T-cell (primary cell): ENCODE measurements around the gene SPOP. TPM values are rescaled to one million over a fixed set of nuclear protein-coding genes. Genes with fewer than 3 reads are reported as not detected.

Experiments used
- ATAC-seq, 4 experiments: fragments of 200-7000 bp in 3 of 4; fragments of 150-1000 bp in 1 of 4; cut with Tn5 transposase; replicated peaks in 1 of 4; 1 replicate in 3 of 4; 2 replicates in 1 of 4; pipeline ENCODE4 v1.10.0; 2021; ENCODE audit warnings: moderate library complexity in 3 of 4, mild to moderate bottlenecking in 2 of 4, moderate number of reproducible peaks in 1 of 4
- CTCF ChIA-PET, 2 donors: fragments of 300-600 bp; sonication (Branson Sonifier 250); formaldehyde crosslinking; loops; one replicate each; lab custom pipeline; 2022; ENCODE audit warnings: antibody characterized with exemption in 2 of 2; lab: Charles Lee
- POLR2A ChIA-PET, 2 donors: fragments of 300-600 bp; sonication (Branson Sonifier 250); formaldehyde crosslinking; loops; one replicate each; lab custom pipeline; 2022; ENCODE audit warnings: antibody characterized with exemption in 2 of 2; lab: Charles Lee
- DNase-seq, 35 experiments: peaks; one replicate each; pipeline versions ENCODE4 v3.0.0 to v3.0.0-alpha.2; 2013 to 2023
- H3K27ac ChIP-seq: one replicate; pipeline ENCODE4 v1.5.1; 2013; ENCODE audit warnings: low read length
- H3K27me3 ChIP-seq, 2 experiments: replicated peaks in 1 of 2; 1 replicate in 1 of 2; 2 replicates in 1 of 2; pipeline versions ENCODE4 v1.6.1 to v1.7.0; 2013; ENCODE audit warnings: low read length in 1 of 2, mixed read lengths in 1 of 2; ENCODE audit not compliant: control insufficient read depth in 2 of 2, insufficient read depth in 2 of 2; ENCODE audit errors: extremely low read depth in 1 of 2
- H3K36me3 ChIP-seq, 2 donors: 1 replicate in 1 of 2; 2 replicates in 1 of 2; pipeline versions ENCODE4 v1.6.1 to v1.7.0; 2013; ENCODE audit warnings: low read length in 1 of 2; ENCODE audit not compliant: control insufficient read depth in 2 of 2, insufficient read depth in 1 of 2; ENCODE audit errors: extremely low read depth in 1 of 2
- H3K4me1 ChIP-seq, 2 experiments: 1 replicate in 1 of 2; 2 replicates in 1 of 2; pipeline versions ENCODE4 v1.6.1 to v1.7.0; 2013; ENCODE audit warnings: low read length in 2 of 2, mixed read lengths in 1 of 2; ENCODE audit not compliant: insufficient read depth in 2 of 2, control insufficient read depth in 1 of 2; ENCODE audit errors: extremely low read depth in 1 of 2
- H3K4me3 ChIP-seq, 2 donors: 1 replicate in 1 of 2; 2 replicates in 1 of 2; pipeline versions ENCODE4 v1.5.1 to v1.7.0; 2013; ENCODE audit warnings: mild to moderate bottlenecking in 2 of 2, low read length in 1 of 2, moderate library complexity in 1 of 2; ENCODE audit not compliant: control insufficient read depth in 1 of 2; ENCODE audit errors: extremely low read depth in 1 of 2
- H3K9me3 ChIP-seq: 2 replicates; pipeline ENCODE4 v1.7.0; 2013
- H3K27ac Mint-ChIP-seq, 2 donors: one replicate each; pipeline ENCODE4 v1.8.0; 2020 to 2021; ENCODE audit warnings: mild to moderate bottlenecking in 2 of 2, mixed read lengths in 2 of 2
- H3K27me3 Mint-ChIP-seq, 2 donors: one replicate each; pipeline ENCODE4 v1.8.0; 2021 to 2022; ENCODE audit warnings: mixed read lengths in 2 of 2
- H3K36me3 Mint-ChIP-seq: one replicate; pipeline ENCODE4 v1.8.0; 2021; ENCODE audit warnings: mixed read lengths
- H3K4me1 Mint-ChIP-seq, 3 donors: one replicate each; pipeline ENCODE4 v1.8.0; 2020 to 2022; ENCODE audit warnings: mixed read lengths in 3 of 3, mild to moderate bottlenecking in 1 of 3
- H3K4me3 Mint-ChIP-seq, 3 donors: one replicate each; pipeline ENCODE4 v1.8.0; 2020 to 2022; ENCODE audit warnings: mild to moderate bottlenecking in 3 of 3, mixed read lengths in 3 of 3, moderate library complexity in 3 of 3
- H3K9me3 Mint-ChIP-seq, 3 donors: one replicate each; pipeline ENCODE4 v1.8.0; 2020 to 2022; ENCODE audit warnings: mixed read lengths in 3 of 3
- WGBS: methylation state at CpG from one replicate; pipeline ENCODE4 v1.1.5; 2013; ENCODE audit warnings: missing lambda C conversion rate; ENCODE audit not compliant: insufficient coverage; 5-methylcytosine and 5-hydroxymethylcytosine counted together
- total RNA-seq, 35 experiments: library from RNA in 6 of 35; stranded (reverse) in 6 of 35; fragments of 120-200 nt in 1 of 35; gene quantifications; one replicate each; pipeline versions ENCODE4 v1.2.1 to v1.2.4 and lab custom pipeline; 2013 to 2026

The SPOP gene
- total RNA-seq, 5 donors from 2014 or later (not counting 1 experiment from before 2014, with no cell fraction given), result 67.1 to 80.4 (median 71.5) TPM

GRCh38 chr17:49583226-49583625 is 94.7 kb downstream of the SPOP start:
- peaks cover 0 to 4% (median 1%) of the 10 kb centered on the region in 3 donors for H3K4me1 Mint-ChIP-seq
- 91% methylated on average over 5 of the region's 5 CpGs for WGBS
- Histone ChIP-seq H3K4me3 (no peak overlapping the region), H3K4me1 (no peaks in the 10 kb centered on the region), H3K27me3 (peaks cover 0 to 19% of the 10 kb centered on the region in 2 experiments), H3K9me3 (no peaks in the 10 kb centered on the region), H3K27ac (no peak overlapping the region), H3K36me3 (peaks cover 0 to under 1% of the 10 kb centered on the region in 2 donors)
- no peaks in the 10 kb centered on the region for H3K9me3 Mint-ChIP-seq
- H3K4me3 Mint-ChIP-seq, result no peak overlapping the region
- peaks cover under 1 to 9% of the 10 kb centered on the region in 2 donors for H3K27me3 Mint-ChIP-seq
- ATAC-seq (no peak), DNase-seq (no peak)
- POLR2A ChIA-PET, result interaction anchor here in 1 of 2 donors (0.7 kb wide), 1 partner anchor 45 kb away, joined by 3 read pairs; no protein-coding TSS in a partner anchor
- no peaks in the 10 kb centered on the region for H3K36me3 Mint-ChIP-seq
- no peak overlapping the region for H3K27ac Mint-ChIP-seq
- CTCF ChIA-PET, result no interaction called here

- ATAC-seq (no peak), DNase-seq (no peak)
- Histone ChIP-seq H3K4me3 (no peak overlapping the region), H3K36me3 (no peaks in the 10 kb centered on the region), H3K27ac (no peak overlapping the region), H3K27me3 (peaks cover 2 to 23% of the 10 kb centered on the region in 2 experiments), H3K9me3 (no peaks in the 10 kb centered on the region), H3K4me1 (no peaks in the 10 kb centered on the region)
- WGBS, result 89% methylated on average over 7 of the region's 8 CpGs
- Mint-ChIP-seq H3K4me1 (peaks cover 0 to 3% (median 1%) of the 10 kb centered on the region in 3 donors), H3K4me3 (no peak overlapping the region), H3K27me3 (peaks cover 5 to 14% of the 10 kb centered on the region in 2 donors), H3K9me3 (no peaks in the 10 kb centered on the region), H3K27ac (no peak overlapping the region), H3K36me3 (no peaks in the 10 kb centered on the region)
- ChIA-PET CTCF (interaction anchor here (0.5 to 0.8 kb wide), 3 partner anchors 24 to 900 kb away, joined by 3 to 7 read pairs (median 6); no protein-coding TSS in a partner anchor), POLR2A (no interaction called here)
These were observed 95.1 kb downstream of the SPOP start for GRCh38 chr17:49582789-49583188.

- no peak overlapping the region for H3K27ac Mint-ChIP-seq
- ChIA-PET CTCF (interaction anchor here (0.5 to 0.8 kb wide), 3 partner anchors 24 to 901 kb away, joined by 3 to 7 read pairs (median 6); no protein-coding TSS in a partner anchor), POLR2A (no interaction called here)
These were observed 95.7 kb downstream of the SPOP start for GRCh38 chr17:49582055-49582722.

GRCh38 chr17:49581648-49581998 is 96.3 kb downstream of the SPOP start:
- Histone ChIP-seq H3K9me3 (no peaks in the 10 kb centered on the region), H3K36me3 (no peaks in the 10 kb centered on the region), H3K4me3 (no peak overlapping the region), H3K27ac (no peak overlapping the region), H3K27me3 (peaks cover 3 to 33% of the 10 kb centered on the region in 2 experiments), H3K4me1 (peaks cover 0 to 5% of the 10 kb centered on the region in 2 experiments)
- 66% methylated on average over 2 of the region's 6 CpGs for WGBS
- no peaks in the 10 kb centered on the region for H3K36me3 Mint-ChIP-seq
- ChIA-PET CTCF (no interaction called here), POLR2A (no interaction called here)
- no peak for ATAC-seq
- peaks cover 15 to 24% of the 10 kb centered on the region in 2 donors for H3K27me3 Mint-ChIP-seq
- H3K4me1 Mint-ChIP-seq, result peaks cover 0 to 9% (median 3%) of the 10 kb centered on the region in 3 donors
- no peak overlapping the region for H3K4me3 Mint-ChIP-seq
- H3K9me3 Mint-ChIP-seq, result no peaks in the 10 kb centered on the region
- no peak for DNase-seq
- H3K27ac Mint-ChIP-seq, result no peak overlapping the region

More at GRCh38 chr17:49582055-49582722, 95.7 kb downstream of the SPOP start:
- 87% methylated on average over 12 of the region's 12 CpGs for WGBS
- Histone ChIP-seq H3K4me3 (no peak overlapping the region), H3K9me3 (no peaks in the 10 kb centered on the region), H3K36me3 (no peaks in the 10 kb centered on the region), H3K4me1 (no peaks in the 10 kb centered on the region), H3K27me3 (peaks cover 3 to 28% of the 10 kb centered on the region in 2 experiments), H3K27ac (no peak overlapping the region)
- Mint-ChIP-seq H3K9me3 (no peaks in the 10 kb centered on the region), H3K27me3 (peaks cover 11 to 20% of the 10 kb centered on the region in 2 donors), H3K36me3 (no peaks in the 10 kb centered on the region), H3K4me3 (no peak overlapping the region), H3K4me1 (peaks cover 0 to 6% (median 0%) of the 10 kb centered on the region in 3 donors)
- ATAC-seq (no peak), DNase-seq (no peak)

DNA sequence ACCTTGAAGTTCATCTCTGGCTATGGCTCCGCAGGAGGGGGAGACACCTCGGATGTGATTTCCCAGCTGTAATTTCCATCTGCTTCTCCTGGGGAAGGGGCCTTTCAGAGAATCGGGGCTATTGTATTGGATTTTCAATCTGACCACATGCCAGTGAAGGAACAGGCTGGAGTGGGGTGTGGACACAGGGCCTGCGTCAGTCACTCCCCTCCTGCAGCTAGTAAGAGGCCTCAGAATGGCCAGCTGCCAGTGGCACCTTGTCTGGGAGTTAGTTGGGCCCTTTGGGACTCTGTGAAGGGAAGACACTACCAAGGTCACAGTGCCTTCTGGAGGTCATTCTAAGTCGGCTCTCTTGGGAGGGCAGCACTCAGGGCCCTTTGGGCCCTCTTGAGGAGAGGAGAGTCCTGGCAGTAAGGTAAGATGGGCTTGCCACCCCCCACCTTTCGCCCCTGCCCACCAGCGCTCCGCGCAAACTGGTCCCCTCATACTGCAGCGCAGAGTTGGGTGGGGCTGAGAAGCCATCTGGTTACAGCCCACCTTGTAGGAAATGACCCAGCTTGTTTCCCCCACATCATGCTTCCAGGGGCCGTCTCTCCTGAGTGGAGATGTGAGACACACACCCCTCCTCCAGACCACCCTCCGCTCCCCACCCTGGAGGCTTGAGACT is 96.8 kb downstream of the SPOP start:
- H3K4me1 ChIP-seq, result peaks cover 3 to 10% of the 10 kb centered on the region in 2 experiments
- H3K9me3 ChIP-seq, result no peaks in the 10 kb centered on the region
- Mint-ChIP-seq H3K4me1 (peaks cover 0 to 9% (median 6%) of the 10 kb centered on the region in 3 donors), H3K36me3 (no peaks in the 10 kb centered on the region), H3K27ac (no peak overlapping the region), H3K4me3 (no peak overlapping the region), H3K9me3 (no peaks in the 10 kb centered on the region), H3K27me3 (peaks cover 16 to 26% of the 10 kb centered on the region in 2 donors)
- H3K36me3 ChIP-seq, result no peaks in the 10 kb centered on the region
- H3K27ac ChIP-seq, result no peak overlapping the region
- DNase-seq (no peak), ATAC-seq (no peak)
- no peak overlapping the region for H3K4me3 ChIP-seq
- ChIA-PET POLR2A (no interaction called here), CTCF (no interaction called here)
- peaks cover 3 to 39% of the 10 kb centered on the region in 2 experiments for H3K27me3 ChIP-seq
- WGBS, result 96% methylated on average over 5 of the region's 12 CpGs

- WGBS, result 77% methylated on average over 18 of the region's 21 CpGs
- CTCF ChIA-PET, result no interaction called here
- Histone ChIP-seq H3K36me3 (no peaks in the 10 kb centered on the region), H3K27me3 (peaks cover 3 to 44% of the 10 kb centered on the region in 2 experiments), H3K4me1 (peaks cover 4 to 19% of the 10 kb centered on the region in 2 experiments), H3K27ac (no peak overlapping the region), H3K4me3 (no peak overlapping the region), H3K9me3 (no peaks in the 10 kb centered on the region)
- POLR2A ChIA-PET, result no interaction called here
- H3K27ac Mint-ChIP-seq, result no peak overlapping the region
- DNase-seq (peak in 1 of 35 experiments; percentile 22), ATAC-seq (no peak)
- peaks cover 19 to 31% of the 10 kb centered on the region in 2 donors for H3K27me3 Mint-ChIP-seq
- H3K4me1 Mint-ChIP-seq, result peaks cover 3 to 12% (median 7%) of the 10 kb centered on the region in 3 donors
- no peaks in the 10 kb centered on the region for H3K9me3 Mint-ChIP-seq
- H3K4me3 Mint-ChIP-seq, result no peak overlapping the region
- no peaks in the 10 kb centered on the region for H3K36me3 Mint-ChIP-seq
These were observed 97.7 kb downstream of the SPOP start for GRCh38 chr17:49580055-49580721.
